WTC11 (cell line): Measurements from ENCODE around the gene MSI1. TPM values are rescaled to one million over a fixed set of nuclear protein-coding genes. Genes with fewer than 3 reads are reported as not detected.
A peak's percentile ranks its signal among the peaks of the same experiment; 100 is the strongest.

Source experiments
- ATAC-seq: fragments of 200-7000 bp; cut with Tn5 transposase; 2 replicates; pipeline ENCODE4 v1.10.0; 2021; ENCODE audit warnings: mild to moderate bottlenecking, moderate library complexity
- CTCF ChIA-PET: fragments of 300-600 bp; sonication (Branson Sonifier 250); formaldehyde crosslinking; loops from one replicate; lab custom pipeline; 2021; ENCODE audit warnings: antibody characterized with exemption; lab: Charles Lee
- POLR2A ChIA-PET: fragments of 350-600 bp; sonication (Branson Sonifier 250); formaldehyde crosslinking; loops from one replicate; lab custom pipeline; 2021; ENCODE audit warnings: antibody characterized with exemption; lab: Charles Lee
- DNase-seq: peaks from one replicate; pipeline ENCODE4 v3.0.0; 2021; ENCODE audit warnings: low spot score
- H3K27ac Mint-ChIP-seq: 2 replicates; pipeline ENCODE4 v1.8.0; 2021; ENCODE audit warnings: mixed read lengths
- H3K27me3 Mint-ChIP-seq: 2 replicates; pipeline ENCODE4 v1.8.0; 2021; ENCODE audit warnings: low read depth, mild to moderate bottlenecking, moderate library complexity, mixed read lengths
- H3K36me3 Mint-ChIP-seq: 2 replicates; pipeline ENCODE4 v1.8.0; 2021; ENCODE audit warnings: mixed read lengths
- H3K4me1 Mint-ChIP-seq: 2 replicates; pipeline ENCODE4 v1.8.0; 2022; ENCODE audit warnings: mixed read lengths
- H3K4me3 Mint-ChIP-seq: 2 replicates; pipeline ENCODE4 v1.8.0; 2021; ENCODE audit warnings: mild to moderate bottlenecking, moderate library complexity, mixed read lengths
- H3K9me3 Mint-ChIP-seq: 2 replicates; pipeline ENCODE4 v1.8.0; 2021; ENCODE audit warnings: mixed read lengths
- MAX ChIP-seq: sonication (generic); formaldehyde crosslinking; IDR thresholded peaks from 2 replicates; pipeline ENCODE4 v1.8.0; 2022; ENCODE audit warnings: mild to moderate bottlenecking, missing genetic modification reagents
- NFE2L1 ChIP-seq: sonication (generic); formaldehyde crosslinking; IDR thresholded peaks from 2 replicates; pipeline ENCODE4 v1.8.1; 2023; ENCODE audit warnings: missing genetic modification reagents
- NR2C2 ChIP-seq: sonication (generic); formaldehyde crosslinking; IDR thresholded peaks from 2 replicates; pipeline ENCODE4 v1.8.0; 2022; ENCODE audit warnings: mild to moderate bottlenecking, missing genetic modification reagents
- RELA ChIP-seq: sonication (generic); formaldehyde crosslinking; IDR thresholded peaks from 2 replicates; pipeline ENCODE4 v1.8.1; 2022; ENCODE audit warnings: missing genetic modification reagents, mild to moderate bottlenecking, borderline replicate concordance
- SMAD3 ChIP-seq: sonication (generic); formaldehyde crosslinking; IDR thresholded peaks from 2 replicates; pipeline ENCODE4 v1.8.0; 2022; ENCODE audit warnings: missing genetic modification reagents, mild to moderate bottlenecking, borderline replicate concordance
- SMAD4 ChIP-seq: sonication (generic); formaldehyde crosslinking; IDR thresholded peaks from 2 replicates; pipeline ENCODE4 v1.8.0; 2022; ENCODE audit warnings: mild to moderate bottlenecking, missing genetic modification reagents
- TEAD4 ChIP-seq: sonication (generic); formaldehyde crosslinking; IDR thresholded peaks from 2 replicates; pipeline ENCODE4 v1.8.0; 2022; ENCODE audit warnings: mild to moderate bottlenecking, missing genetic modification reagents
- ZNF121 ChIP-seq: sonication (generic); formaldehyde crosslinking; IDR thresholded peaks from 2 replicates; pipeline ENCODE4 v1.8.0; 2023; ENCODE audit warnings: missing genetic modification reagents
- ZNF532 ChIP-seq: fragments of 250-450 bp; sonication (Bioruptor Pico); IDR thresholded peaks from 2 replicates; pipeline ENCODE4 v1.9.0; 2021; ENCODE audit warnings: mild to moderate bottlenecking, borderline replicate concordance
- total RNA-seq: library from RNA; stranded (reverse); gene quantifications from 3 replicates; pipeline ENCODE4 v1.2.3, GENCODE V29; 2021
- TF ChIP-seq, protein P1 (sequence below): sonication (generic); formaldehyde crosslinking; IDR thresholded peaks from 2 replicates; pipeline ENCODE4 v1.8.0; 2022; ENCODE audit warnings: mild to moderate bottlenecking, missing genetic modification reagents
- TF ChIP-seq, protein P2 (sequence below): fragments of 200-600 bp; IDR thresholded peaks from 2 replicates; pipeline ENCODE4 v1.8.0; 2022; ENCODE audit warnings: antibody characterized with exemption

The MSI1 gene
- total RNA-seq, 1 experiment from 2014 or later: 71.5 TPM

GRCh38 chr12:120369603-120370342 is 809 bp upstream of the MSI1 start:
- Mint-ChIP-seq H3K27me3 (peaks cover 31% of the 10 kb centered on the region), H3K36me3 (peaks cover 10% of the 10 kb centered on the region), H3K4me1 (peaks cover 58% of the 10 kb centered on the region), H3K27ac (peak overlapping the region; percentile 66; the same call in 1 of the 2 replicates), H3K9me3 (no peaks in the 10 kb centered on the region), H3K4me3 (peak overlapping the region; percentile 77)
- POLR2A ChIA-PET: interaction anchor here (1.3 to 1.4 kb wide), 3 partner anchors 8 to 25 kb away, joined by 5 to 7 read pairs (median 6); no protein-coding TSS in a partner anchor
- no peak for TF ChIP-seq ZNF121
- no peak for TF ChIP-seq ZNF532 (CRISPR knock-in tag)
- TF ChIP-seq, protein P1, sequence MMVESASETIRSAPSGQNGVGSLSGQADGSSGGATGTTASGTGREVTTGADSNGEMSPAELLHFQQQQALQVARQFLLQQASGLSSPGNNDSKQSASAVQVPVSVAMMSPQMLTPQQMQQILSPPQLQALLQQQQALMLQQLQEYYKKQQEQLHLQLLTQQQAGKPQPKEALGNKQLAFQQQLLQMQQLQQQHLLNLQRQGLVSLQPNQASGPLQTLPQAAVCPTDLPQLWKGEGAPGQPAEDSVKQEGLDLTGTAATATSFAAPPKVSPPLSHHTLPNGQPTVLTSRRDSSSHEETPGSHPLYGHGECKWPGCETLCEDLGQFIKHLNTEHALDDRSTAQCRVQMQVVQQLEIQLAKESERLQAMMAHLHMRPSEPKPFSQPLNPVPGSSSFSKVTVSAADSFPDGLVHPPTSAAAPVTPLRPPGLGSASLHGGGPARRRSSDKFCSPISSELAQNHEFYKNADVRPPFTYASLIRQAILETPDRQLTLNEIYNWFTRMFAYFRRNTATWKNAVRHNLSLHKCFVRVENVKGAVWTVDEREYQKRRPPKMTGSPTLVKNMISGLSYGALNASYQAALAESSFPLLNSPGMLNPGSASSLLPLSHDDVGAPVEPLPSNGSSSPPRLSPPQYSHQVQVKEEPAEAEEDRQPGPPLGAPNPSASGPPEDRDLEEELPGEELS (CRISPR knock-in tag): 0 out of 2 replicates have a peak, but pooled peaks have one; percentile 2
- no peak for TF ChIP-seq NR2C2 (CRISPR knock-in tag)
- peak; percentile 17 for ATAC-seq
- DNase-seq: no peak
- CTCF ChIA-PET: interaction anchor here (0.7 to 3.6 kb wide), 7 partner anchors 8 to 60 kb away, joined by 3 to 31 read pairs (median 4); no protein-coding TSS in a partner anchor

DNA sequence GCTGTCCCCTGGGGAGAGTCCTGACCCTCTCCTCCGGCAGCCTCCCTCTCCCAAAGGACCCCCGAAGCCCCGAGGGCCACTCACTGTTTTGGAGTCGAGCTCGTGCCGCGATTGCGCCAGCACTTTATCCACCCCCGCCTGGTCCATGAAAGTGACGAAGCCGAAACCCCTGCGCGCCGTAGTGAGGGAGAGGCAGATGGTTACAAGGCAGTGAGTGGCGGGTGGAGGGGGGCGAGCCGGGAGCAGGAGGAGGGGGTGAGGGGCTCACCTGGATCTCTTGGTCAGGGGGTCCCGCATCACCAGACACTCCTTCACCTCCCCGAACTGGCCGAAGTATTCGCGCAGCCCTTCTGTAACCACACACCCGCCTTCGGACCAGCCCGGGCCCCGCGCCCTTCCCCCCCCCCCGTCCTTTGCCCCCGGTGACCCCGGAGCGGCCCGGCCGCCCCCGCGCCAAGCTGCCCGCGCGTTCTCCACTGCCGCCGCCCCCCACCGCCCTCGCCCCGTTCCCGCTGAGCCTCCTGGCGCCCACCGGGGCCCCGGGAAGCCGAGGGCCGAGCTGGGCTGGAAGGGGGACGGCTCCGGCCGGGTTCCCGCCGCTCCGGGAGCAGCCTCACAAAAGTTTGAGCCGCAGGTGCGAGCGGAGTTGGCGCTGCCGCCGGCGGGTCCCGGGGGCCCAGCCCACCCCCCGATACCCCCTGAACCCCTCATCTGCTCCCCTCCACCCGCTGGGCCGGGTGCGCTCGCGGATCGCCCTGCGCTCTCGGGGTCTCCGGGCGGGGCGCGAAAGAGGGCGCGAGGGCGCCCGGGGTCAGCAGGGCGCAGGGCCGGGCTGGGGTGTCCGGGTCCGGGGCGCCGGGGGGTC is 808 bp downstream of the MSI1 start:
- Mint-ChIP-seq H3K4me1 (peaks cover 62% of the 10 kb centered on the region), H3K27ac (no peak overlapping the region), H3K36me3 (peaks cover 12% of the 10 kb centered on the region), H3K9me3 (no peaks in the 10 kb centered on the region), H3K27me3 (peaks cover 31% of the 10 kb centered on the region), H3K4me3 (peak overlapping the region; percentile 83)
- TF ChIP-seq SMAD3 (CRISPR knock-in tag) (no peak), NFE2L1 (CRISPR knock-in tag) (0 out of 2 replicates have a peak, but pooled peaks have one; percentile 3), RELA (CRISPR knock-in tag) (no peak), MAX (CRISPR knock-in tag) (0 out of 2 replicates have a peak, but pooled peaks have one; percentile 41)
- DNase-seq (peak; percentile 36), ATAC-seq (no peak)
- ChIA-PET POLR2A (interaction anchor here (1.2 to 2.1 kb wide), 4 partner anchors 21 to 91 kb away, joined by 3 to 14 read pairs (median 6); no protein-coding TSS in a partner anchor), CTCF (interaction anchor here (0.7 to 3.4 kb wide), 29 partner anchors 8 to 604 kb away, joined by 3 to 74 read pairs (median 7); partner anchors contain the start of genes COX6A1, DYNLL1, GATC and POP5)

DNA sequence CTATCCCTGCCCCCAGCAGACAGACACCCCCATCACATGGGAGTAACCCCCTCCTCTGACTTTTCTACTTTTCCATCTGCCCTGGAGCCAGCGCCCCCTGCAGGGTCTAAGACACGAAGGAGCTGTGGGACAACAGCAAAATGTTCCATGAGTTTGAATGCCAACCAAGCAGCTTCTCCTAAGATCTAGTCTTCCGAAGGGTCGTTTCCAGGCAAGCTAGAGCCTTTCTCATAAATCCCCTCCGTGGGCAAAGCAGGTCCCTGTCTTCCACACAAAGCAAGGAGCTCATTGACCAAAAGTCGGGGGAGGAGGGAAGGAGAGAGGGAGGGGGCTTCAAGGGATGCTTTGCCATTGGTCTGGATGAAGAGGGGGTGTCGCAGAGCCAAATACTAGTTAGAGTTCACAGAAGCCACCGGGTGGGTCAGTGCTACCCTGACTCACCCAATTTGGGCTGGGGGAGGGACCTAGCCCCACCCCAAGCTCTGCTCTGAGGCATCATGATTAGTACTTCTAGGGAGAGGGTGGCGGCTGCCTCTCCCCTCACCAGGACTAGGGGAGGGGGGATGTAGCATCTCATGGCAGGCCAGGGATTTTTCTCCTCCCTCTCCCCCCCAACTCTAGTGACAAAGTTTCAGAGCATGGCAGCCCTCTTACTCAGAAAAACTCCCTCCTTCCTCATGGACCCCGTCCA is 1.6 kb downstream of the MSI1 start:
- POLR2A ChIA-PET: interaction anchor here (0.6 to 2.1 kb wide), 9 partner anchors 9 to 510 kb away, joined by 3 to 15 read pairs (median 5); partner anchors contain the start of gene RPLP0
- Mint-ChIP-seq H3K4me1 (peaks cover 69% of the 10 kb centered on the region), H3K27ac (peak overlapping the region; percentile 93), H3K4me3 (peak overlapping the region; percentile 83), H3K9me3 (no peaks in the 10 kb centered on the region), H3K36me3 (peaks cover 12% of the 10 kb centered on the region), H3K27me3 (peaks cover 29% of the 10 kb centered on the region)
- CTCF ChIA-PET: interaction anchor here (0.6 to 3.4 kb wide), 48 partner anchors 8 to 605 kb away, joined by 3 to 74 read pairs (median 5); partner anchors contain the start of genes COX6A1, DYNLL1, GATC and POP5
- ATAC-seq (peak; percentile 7), DNase-seq (peak; percentile 65)
- TF ChIP-seq TEAD4 (CRISPR knock-in tag) (no peak), SMAD4 (peak; percentile 27; the same call in 1 of the 2 replicates), NFE2L1 (CRISPR knock-in tag) (0 out of 2 replicates have a peak, but pooled peaks have one; percentile 20)
- TF ChIP-seq, protein P2, sequence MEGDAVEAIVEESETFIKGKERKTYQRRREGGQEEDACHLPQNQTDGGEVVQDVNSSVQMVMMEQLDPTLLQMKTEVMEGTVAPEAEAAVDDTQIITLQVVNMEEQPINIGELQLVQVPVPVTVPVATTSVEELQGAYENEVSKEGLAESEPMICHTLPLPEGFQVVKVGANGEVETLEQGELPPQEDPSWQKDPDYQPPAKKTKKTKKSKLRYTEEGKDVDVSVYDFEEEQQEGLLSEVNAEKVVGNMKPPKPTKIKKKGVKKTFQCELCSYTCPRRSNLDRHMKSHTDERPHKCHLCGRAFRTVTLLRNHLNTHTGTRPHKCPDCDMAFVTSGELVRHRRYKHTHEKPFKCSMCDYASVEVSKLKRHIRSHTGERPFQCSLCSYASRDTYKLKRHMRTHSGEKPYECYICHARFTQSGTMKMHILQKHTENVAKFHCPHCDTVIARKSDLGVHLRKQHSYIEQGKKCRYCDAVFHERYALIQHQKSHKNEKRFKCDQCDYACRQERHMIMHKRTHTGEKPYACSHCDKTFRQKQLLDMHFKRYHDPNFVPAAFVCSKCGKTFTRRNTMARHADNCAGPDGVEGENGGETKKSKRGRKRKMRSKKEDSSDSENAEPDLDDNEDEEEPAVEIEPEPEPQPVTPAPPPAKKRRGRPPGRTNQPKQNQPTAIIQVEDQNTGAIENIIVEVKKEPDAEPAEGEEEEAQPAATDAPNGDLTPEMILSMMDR: peak; percentile 55
